Measurements from ENCODE around the gene TMEM138. TPM values are rescaled to one million over a fixed set of nuclear protein-coding genes. Genes with fewer than 3 reads are reported as not detected.

TMEM138 gene
- total RNA-seq, 2 experiments from 2014 or later = 31.1 to 48.8 TPM

GRCh38 chr11:61390161-61390560 lies 28.0 kb downstream of the TMEM138 start:
- no peaks in the 10 kb centered on the region for H4K20me1 ChIP-seq (ENCODE audit: insufficient read depth, low read length)
- H3K79me2 ChIP-seq (ENCODE audit: insufficient read depth, low read depth, low read length) = no peaks in the 10 kb centered on the region
- no peak overlapping the region for H3K4me3 ChIP-seq (ENCODE audit: low read depth, low read length, poor library complexity, severe bottlenecking)
- intact Hi-C loops (cut with micrococcal nuclease; ENCODE audit: unreplicated experiment) = no loop called here
- H2AFZ ChIP-seq (ENCODE audit: low read length) = no peak overlapping the region
- no TSS peak for BruUV-seq (replicated peaks)
- no peaks in the 10 kb centered on the region for H3K36me3 ChIP-seq (ENCODE audit: insufficient read depth, low read length)
- no peak for DNase-seq (ENCODE audit: low spot score)
- no peaks in the 10 kb centered on the region for H3K4me1 ChIP-seq (ENCODE audit: insufficient read depth, low read length, poor library complexity, severe bottlenecking)
- H3K9me3 ChIP-seq (ENCODE audit: low read length) = no peaks in the 10 kb centered on the region
- ChIA-PET CTCF (ENCODE audit: unreplicated experiment) (no interaction called here), POLR2A (no interaction called here)
- no peak overlapping the region for H3K27ac ChIP-seq (ENCODE audit: low read depth, low read length, poor library complexity, severe bottlenecking)
- TF ChIP-seq CTCF (conservative IDR thresholded peaks at IDR 0.05; ENCODE audit: low read length) (no peak), EZH2phosphoT487 (IDR thresholded peaks at IDR 0.05; ENCODE audit: borderline replicate concordance, low read depth, low read length) (no peak)
- no peaks in the 10 kb centered on the region for H3K9me2 ChIP-seq (ENCODE audit: insufficient read depth, low read length)
- H3K4me2 ChIP-seq (ENCODE audit: low read length) = no peak overlapping the region

- ChIA-PET CTCF (ENCODE audit: unreplicated experiment) (interaction anchor here (1.4 kb wide), 1 partner anchor 8 kb away, joined by 4 read pairs; no protein-coding TSS in a partner anchor), POLR2A (interaction anchor here (0.9 to 1.1 kb wide), 2 partner anchors 59 kb away, joined by 3 to 6 read pairs; no protein-coding TSS in a partner anchor)
- no peaks in the 10 kb centered on the region for H4K20me1 ChIP-seq (ENCODE audit: insufficient read depth, low read length)
- H2AFZ ChIP-seq (ENCODE audit: low read length) = peak overlapping the region; percentile 21; the same call in 1 of the 2 replicates
- no peaks in the 10 kb centered on the region for H3K9me2 ChIP-seq (ENCODE audit: insufficient read depth, low read length)
- no peaks in the 10 kb centered on the region for H3K79me2 ChIP-seq (ENCODE audit: insufficient read depth, low read depth, low read length)
- intact Hi-C loops (cut with micrococcal nuclease; ENCODE audit: unreplicated experiment) = no loop called here
- no peaks in the 10 kb centered on the region for H3K4me1 ChIP-seq (ENCODE audit: insufficient read depth, low read length, poor library complexity, severe bottlenecking)
- peak overlapping the region; percentile 47; the same call in 1 of the 2 replicates for H3K4me2 ChIP-seq (ENCODE audit: low read length)
- DNase-seq (ENCODE audit: low spot score) = peak; percentile 32
- TF ChIP-seq EZH2phosphoT487 (IDR thresholded peaks at IDR 0.05; ENCODE audit: borderline replicate concordance, low read depth, low read length) = no peak
- TF ChIP-seq CTCF (conservative IDR thresholded peaks at IDR 0.05; ENCODE audit: low read length) = peak; percentile 64
- no peaks in the 10 kb centered on the region for H3K36me3 ChIP-seq (ENCODE audit: insufficient read depth, low read length)
- no peak overlapping the region for H3K27ac ChIP-seq (ENCODE audit: low read depth, low read length, poor library complexity, severe bottlenecking)
- no peaks in the 10 kb centered on the region for H3K9me3 ChIP-seq (ENCODE audit: low read length)
- H3K4me3 ChIP-seq (ENCODE audit: low read depth, low read length, poor library complexity, severe bottlenecking) = peak overlapping the region; percentile 9
- no TSS peak for BruUV-seq (replicated peaks)
Measured at GRCh38 chr11:61392981-61393595, 30.9 kb downstream of the TMEM138 start.

DNA sequence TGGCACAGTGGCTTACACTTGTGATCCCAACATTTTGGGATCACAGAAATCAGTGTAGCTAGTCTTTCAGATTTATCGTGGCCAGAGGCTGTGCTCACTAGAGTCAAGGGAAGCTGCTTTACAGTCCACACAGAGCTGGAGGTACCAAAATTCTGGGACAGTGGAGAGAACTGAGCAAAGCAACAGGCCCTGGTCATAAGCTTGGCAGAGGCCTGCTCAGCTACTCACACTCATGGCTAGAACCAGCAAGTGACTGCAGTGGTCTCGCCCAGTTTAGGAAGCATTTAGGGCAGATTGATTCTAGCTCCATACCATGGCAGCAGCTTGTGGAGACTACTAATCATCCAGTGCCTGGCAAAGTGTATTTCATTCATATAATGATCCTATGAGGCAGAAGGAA lies 39.0 kb downstream of the TMEM138 start:
- no TSS peak for BruUV-seq (replicated peaks)
- TF ChIP-seq EZH2phosphoT487 (IDR thresholded peaks at IDR 0.05; ENCODE audit: borderline replicate concordance, low read depth, low read length) = no peak
- no peak for TF ChIP-seq CTCF (conservative IDR thresholded peaks at IDR 0.05; ENCODE audit: low read length)
- CTCF ChIA-PET (ENCODE audit: unreplicated experiment) = no interaction called here
- Histone ChIP-seq H3K79me2 (ENCODE audit: insufficient read depth, low read depth, low read length) (no peaks in the 10 kb centered on the region), H4K20me1 (ENCODE audit: insufficient read depth, low read length) (peaks cover 6% of the 10 kb centered on the region; the same call in 1 of the 2 replicates), H3K36me3 (ENCODE audit: insufficient read depth, low read length) (peaks cover 55% of the 10 kb centered on the region), H2AFZ (ENCODE audit: low read length) (no peak overlapping the region), H3K9me3 (ENCODE audit: low read length) (no peaks in the 10 kb centered on the region), H3K4me1 (ENCODE audit: insufficient read depth, low read length, poor library complexity, severe bottlenecking) (no peaks in the 10 kb centered on the region), H3K4me3 (ENCODE audit: low read depth, low read length, poor library complexity, severe bottlenecking) (no peak overlapping the region), H3K9me2 (ENCODE audit: insufficient read depth, low read length) (no peaks in the 10 kb centered on the region), H3K27ac (ENCODE audit: low read depth, low read length, poor library complexity, severe bottlenecking) (no peak overlapping the region), H3K4me2 (ENCODE audit: low read length) (no peak overlapping the region)
- POLR2A ChIA-PET = interaction anchor here (0.7 to 1.0 kb wide), 3 partner anchors 16 to 78 kb away, joined by 3 to 4 read pairs (median 3); no protein-coding TSS in a partner anchor
- no peak for DNase-seq (ENCODE audit: low spot score)
- intact Hi-C loops (cut with micrococcal nuclease; ENCODE audit: unreplicated experiment) = no loop called here
